ENCODE data around the gene CNKSR2. TPM values are rescaled to one million over a fixed set of nuclear protein-coding genes. Genes with fewer than 3 reads are reported as not detected.

CNKSR2 gene
- total RNA-seq, 1 experiment from 2014 or later = 8.2 TPM

- DNase-seq (ENCODE audit: low read depth) = no peak
These were observed 231.8 kb downstream of the CNKSR2 start for GRCh38 chrX:21606002-21606401.

- DNase-seq (ENCODE audit: low read depth) = no peak
These were observed 235.9 kb downstream of the CNKSR2 start for GRCh38 chrX:21610168-21610567.

GRCh38 chrX:21612154-21612553 is 237.9 kb downstream of the CNKSR2 start:
- DNase-seq (ENCODE audit: low read depth) = no peak

- no peak for DNase-seq (ENCODE audit: low read depth)
These were observed 242.2 kb downstream of the CNKSR2 start for GRCh38 chrX:21616386-21616785.

GRCh38 chrX:21620234-21620633 is 246.0 kb downstream of the CNKSR2 start:
- DNase-seq (ENCODE audit: low read depth) = no peak

- DNase-seq (ENCODE audit: low read depth) = no peak
These were observed 249.7 kb downstream of the CNKSR2 start for GRCh38 chrX:21623778-21624501.

- DNase-seq (ENCODE audit: low read depth) = no peak
These were observed 257.8 kb downstream of the CNKSR2 start for GRCh38 chrX:21632027-21632426.

GRCh38 chrX:21638311-21638710 is 264.1 kb downstream of the CNKSR2 start:
- DNase-seq (ENCODE audit: low read depth) = no peak

- no peak for DNase-seq (ENCODE audit: low read depth)
These were observed 265.6 kb downstream of the CNKSR2 start for GRCh38 chrX:21639775-21640174.

- no peak for DNase-seq (ENCODE audit: low read depth)
These were observed 271.2 kb downstream of the CNKSR2 start for GRCh38 chrX:21645431-21645830.

GRCh38 chrX:21645886-21646285 is 271.7 kb downstream of the CNKSR2 start:
- no peak for DNase-seq (ENCODE audit: low read depth)

- DNase-seq (ENCODE audit: low read depth) = no peak
These were observed 281.8 kb downstream of the CNKSR2 start for GRCh38 chrX:21655901-21656586.

GRCh38 chrX:21656587-21657317 is 282.5 kb downstream of the CNKSR2 start:
- DNase-seq (ENCODE audit: low read depth) = no peak

GRCh38 chrX:21657318-21658151 is 283.3 kb downstream of the CNKSR2 start:
- DNase-seq (ENCODE audit: low read depth) = no peak

- no peak for DNase-seq (ENCODE audit: low read depth)
These were observed 284.0 kb downstream of the CNKSR2 start, which contains the start of gene KLHL34 for GRCh38 chrX:21658152-21658737. TSS of gene KLHL34 (minus strand) at chrX:21658330. CDS start at chrX:21657788, 542 bp downstream.

- no peak for DNase-seq (ENCODE audit: low read depth)
These were observed 284.5 kb downstream of the CNKSR2 start for GRCh38 chrX:21658746-21659145.

- DNase-seq (ENCODE audit: low read depth) = no peak
These were observed 285.1 kb downstream of the CNKSR2 start for GRCh38 chrX:21659320-21659719.

- no peak for DNase-seq (ENCODE audit: low read depth)
These were observed 285.9 kb downstream of the CNKSR2 start for GRCh38 chrX:21660156-21660555.

GRCh38 chrX:21661316-21661715 is 287.1 kb downstream of the CNKSR2 start:
- no peak for DNase-seq (ENCODE audit: low read depth)

- no peak for DNase-seq (ENCODE audit: low read depth)
These were observed 288.5 kb downstream of the CNKSR2 start for GRCh38 chrX:21662761-21663160.

- no peak for DNase-seq (ENCODE audit: low read depth)
These were observed 292.0 kb downstream of the CNKSR2 start for GRCh38 chrX:21666252-21666651.
